Stomach (tissue), 9 donors: ENCODE measurements around the gene GBE1. TPM values are rescaled to one million over a fixed set of nuclear protein-coding genes. Genes with fewer than 3 reads are reported as not detected.
A peak's percentile ranks its signal among the peaks of the same experiment; 100 is the strongest.

ENCODE experiments used
- DNase-seq, 2 donors: peaks; one replicate each; pipeline versions ENCODE4 v3.0.0 to v3.0.0-alpha.2; 2013 to 2019
- H3K27ac ChIP-seq, 5 donors: fragments of 200-600 bp in 4 of 5; sonication (generic) in 4 of 5; one replicate each; pipeline ENCODE4 v1.5.1; 2013 to 2019; ENCODE audit warnings: mild to moderate bottlenecking in 1 of 5, moderate library complexity in 1 of 5
- H3K27me3 ChIP-seq, 3 donors: fragments of 200-600 bp; sonication (generic); one replicate each; pipeline ENCODE4 v1.5.1; 2017 to 2019; ENCODE audit warnings: mixed run types in 1 of 3
- H3K36me3 ChIP-seq, 4 donors: fragments of 200-600 bp; sonication (generic); 1 replicate in 3 of 4; 2 replicates in 1 of 4; pipeline ENCODE4 v1.5.1; 2016 to 2019
- H3K4me1 ChIP-seq, 4 donors: fragments of 200-600 bp; sonication (generic); one replicate each; pipeline ENCODE4 v1.5.1; 2016 to 2019
- H3K4me3 ChIP-seq, 4 donors: fragments of 200-600 bp; sonication (generic) in 3 of 4; one replicate each; pipeline ENCODE4 v1.5.1; 2016 to 2019; ENCODE audit warnings: mild to moderate bottlenecking in 1 of 4
- H3K9me3 ChIP-seq, 4 donors: fragments of 200-600 bp; sonication (generic); one replicate each; pipeline ENCODE4 v1.5.1; 2016 to 2019
- CTCF ChIP-seq, 7 experiments: fragments of 450-650 bp in 4 of 7; fragments of 200-600 bp in 3 of 7; sonication (generic) in 3 of 7; IDR thresholded peaks; one replicate each; pipeline ENCODE4 v1.5.1; 2016 to 2019; ENCODE audit warnings: antibody characterized with exemption in 7 of 7, control low read depth in 2 of 7, mild to moderate bottlenecking in 1 of 7
- EP300 ChIP-seq: sonication (generic); formaldehyde crosslinking; IDR thresholded peaks from one replicate; pipeline ENCODE4 v1.6.1; 2017; ENCODE audit warnings: antibody characterized with exemption
- POLR2A ChIP-seq, 4 donors: fragments of 450-650 bp; IDR thresholded peaks; one replicate each; pipeline ENCODE4 v1.6.1; 2016; ENCODE audit warnings: antibody characterized with exemption in 4 of 4, control low read depth in 2 of 4, mild to moderate bottlenecking in 1 of 4, moderate library complexity in 1 of 4
- POLR2AphosphoS5 ChIP-seq, 3 donors: sonication (generic); formaldehyde crosslinking; IDR thresholded peaks; one replicate each; pipeline ENCODE4 v1.6.1; 2016; ENCODE audit warnings: antibody characterized with exemption in 3 of 3
- WGBS, 5 donors: extraction: QIAGEN DNeasy Blood & Tissue Kit in 3 of 5; methylation state at CpG; one replicate each; pipeline versions ENCODE4 v1.1.5 to v1.1.7; 2013 to 2018; 5-methylcytosine and 5-hydroxymethylcytosine counted together
- intact Hi-C: fragments of 100-400 bp; cut with DNase I; formaldehyde crosslinking; loops from one replicate; pipeline ENCODE4 v1.15.1; 2023; ENCODE audit warnings: low total_unique reads
- polyA plus RNA-seq, 3 donors: library from polyadenylated mRNA; stranded (reverse); fragments of 200-250 nt; gene quantifications; one replicate each; pipeline ENCODE4 v1.2.3, GENCODE V29; 2013
- total RNA-seq, 5 donors: library from RNA; depleted of rRNA; stranded (reverse); fragments of >200 nt; gene quantifications; one replicate each; pipeline versions ENCODE4 v1.1.0 to v1.2.3, GENCODE V29; 2014 to 2016
- donor health status: healthy with polysubstance abuse.
- donor health status: Bipolar disorder and iron deficiency.
- donor health status: healthy.

Gene GBE1
- total and polyA plus RNA-seq, 8 donors, result 8.2 to 57.1 (median 11.6) TPM

DNA sequence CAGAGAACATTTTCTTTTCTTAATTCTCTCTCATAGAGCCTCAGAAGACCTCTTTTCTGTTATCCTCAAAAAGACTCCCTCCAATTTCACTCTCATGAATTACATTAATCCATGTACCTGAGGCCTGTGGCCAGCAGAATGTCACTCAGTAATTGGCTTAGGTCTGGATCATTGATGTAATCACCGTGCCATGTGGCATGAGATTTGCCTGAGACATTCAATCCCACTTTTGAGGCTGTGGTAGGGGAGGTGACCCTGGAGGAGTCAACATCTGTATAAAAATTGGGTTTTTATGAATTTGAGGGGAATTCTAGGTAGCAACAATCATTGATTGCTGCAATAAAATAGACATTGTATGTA lies 295.3 kb downstream of the GBE1 start:
- H3K27ac ChIP-seq, result no peak overlapping the region
- WGBS, 5 donors, result 89 to 98% (median 94%) methylated on average over 1 of the region's 1 CpG
- no peak for TF ChIP-seq CTCF (IDR thresholded peaks at IDR 0.05)
- TF ChIP-seq POLR2A (IDR thresholded peaks at IDR 0.05), result no peak
- TF ChIP-seq POLR2AphosphoS5 (IDR thresholded peaks at IDR 0.05), result no peak
- TF ChIP-seq EP300, result no peak
- H3K36me3 ChIP-seq, result no peaks in the 10 kb centered on the region
- no peaks in the 10 kb centered on the region for H3K9me3 ChIP-seq
- H3K4me1 ChIP-seq, result no peaks in the 10 kb centered on the region
- no peaks in the 10 kb centered on the region for H3K27me3 ChIP-seq
- no peak for DNase-seq
- intact Hi-C loops, result no loop called here
- no peak overlapping the region for H3K4me3 ChIP-seq

GRCh38 chr3:81465510-81466200 lies 295.8 kb downstream of the GBE1 start:
- no peaks in the 10 kb centered on the region for H3K4me1 ChIP-seq
- no peak for DNase-seq
- H3K27me3 ChIP-seq, result no peaks in the 10 kb centered on the region
- H3K4me3 ChIP-seq, result no peak overlapping the region
- WGBS, 5 donors, result 50 to 67% (median 57%) methylated on average over 7 of the region's 7 CpGs
- no peak for TF ChIP-seq POLR2AphosphoS5 (IDR thresholded peaks at IDR 0.05)
- TF ChIP-seq EP300, result no peak
- intact Hi-C loops, result no loop called here
- H3K9me3 ChIP-seq, result no peaks in the 10 kb centered on the region
- H3K27ac ChIP-seq, result no peak overlapping the region
- no peaks in the 10 kb centered on the region for H3K36me3 ChIP-seq

GRCh38 chr3:81463781-81464180 lies 297.7 kb downstream of the GBE1 start:
- TF ChIP-seq POLR2AphosphoS5 (IDR thresholded peaks at IDR 0.05) (no peak), EP300 (no peak), CTCF (IDR thresholded peaks at IDR 0.05) (no peak), POLR2A (IDR thresholded peaks at IDR 0.05) (no peak)
- Histone ChIP-seq H3K27ac (no peak overlapping the region), H3K9me3 (no peaks in the 10 kb centered on the region), H3K27me3 (no peaks in the 10 kb centered on the region), H3K36me3 (no peaks in the 10 kb centered on the region), H3K4me1 (no peaks in the 10 kb centered on the region), H3K4me3 (no peak overlapping the region)
- intact Hi-C loops, result no loop called here
- WGBS, 5 donors, result 86 to 92% (median 88%) methylated on average over 3 of the region's 3 CpGs
- DNase-seq, result no peak

GRCh38 chr3:81462921-81463320 lies 298.5 kb downstream of the GBE1 start:
- no peak overlapping the region for H3K27ac ChIP-seq
- 33 to 48% (median 46%) methylated on average over 4 of the region's 4 CpGs for WGBS, 5 donors
- H3K9me3 ChIP-seq, result no peaks in the 10 kb centered on the region
- H3K4me3 ChIP-seq, result no peak overlapping the region
- H3K4me1 ChIP-seq, result no peaks in the 10 kb centered on the region
- no peak for TF ChIP-seq POLR2AphosphoS5 (IDR thresholded peaks at IDR 0.05)
- TF ChIP-seq CTCF (IDR thresholded peaks at IDR 0.05), result no peak
- no peak for TF ChIP-seq POLR2A (IDR thresholded peaks at IDR 0.05)
- TF ChIP-seq EP300, result no peak
- intact Hi-C loops, result no loop called here
- H3K36me3 ChIP-seq, result no peaks in the 10 kb centered on the region
- DNase-seq, result peak in 1 of 2 donors; percentile 63
- H3K27me3 ChIP-seq, result no peaks in the 10 kb centered on the region

DNA sequence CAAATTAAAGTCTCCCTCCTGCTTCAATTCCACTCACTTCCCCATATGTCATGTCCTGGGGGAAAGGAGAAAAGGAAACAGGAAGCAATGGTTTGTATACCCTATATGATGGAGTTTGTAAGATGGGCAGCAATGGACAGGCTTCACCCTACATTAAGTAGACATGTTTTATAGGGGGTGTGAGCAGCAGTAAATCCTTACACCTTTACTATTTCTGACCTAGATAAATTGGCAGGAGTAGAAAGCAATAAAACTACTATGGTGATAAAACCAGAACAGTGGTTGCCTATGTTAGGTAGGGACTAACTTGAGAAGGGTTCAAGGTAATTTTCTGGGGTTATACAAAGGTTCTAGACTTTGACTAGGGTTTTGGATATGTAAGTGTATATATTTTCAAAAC lies 301.7 kb downstream of the GBE1 start:
- intact Hi-C loops, result no loop called here
- Histone ChIP-seq H3K4me1 (no peaks in the 10 kb centered on the region), H3K27ac (no peak overlapping the region), H3K27me3 (no peaks in the 10 kb centered on the region), H3K36me3 (no peaks in the 10 kb centered on the region), H3K9me3 (no peaks in the 10 kb centered on the region), H3K4me3 (no peak overlapping the region)
- no peak for DNase-seq
- TF ChIP-seq CTCF (IDR thresholded peaks at IDR 0.05) (no peak), POLR2A (IDR thresholded peaks at IDR 0.05) (no peak), POLR2AphosphoS5 (IDR thresholded peaks at IDR 0.05) (no peak), EP300 (no peak)
